K562 (cell line): ENCODE measurements around the gene ZKSCAN4. TPM values are rescaled to one million over a fixed set of nuclear protein-coding genes. Genes with fewer than 3 reads are reported as not detected.
A peak's percentile ranks its signal among the peaks of the same experiment; 100 is the strongest.

Experiments used
- BMI1 ChIP-seq: fragments of 150-350 bp; IDR thresholded peaks from 2 replicates; pipeline ENCODE4 v1.6.1; 2014; ENCODE audit warnings: low read length
- DMBX1 ChIP-seq: fragments of 250-450 bp; sonication (Bioruptor Pico); IDR thresholded peaks from 2 replicates; pipeline ENCODE4 v1.8.0; 2022; ENCODE audit warnings: inconsistent platforms, mild to moderate bottlenecking, moderate library complexity, borderline replicate concordance
- ELF1 ChIP-seq: fragments of 200-800 bp; sonication (Bioruptor generic); IDR thresholded peaks from 2 replicates; pipeline ENCODE4 v1.6.1; 2016; ENCODE audit warnings: missing genetic modification characterization, missing compliant biosample characterization
- EP300 ChIP-seq: IDR thresholded peaks from 2 replicates; pipeline ENCODE4 v1.6.1; 2012; ENCODE audit warnings: low read length, improper control_type of control experiment
- ETS2 ChIP-seq: IDR thresholded peaks from 2 replicates; pipeline ENCODE4 v1.6.1; 2016; ENCODE audit warnings: borderline replicate concordance, missing genetic modification characterization, mild to moderate bottlenecking, moderate library complexity, missing compliant biosample characterization; ENCODE audit not compliant: poor library complexity, severe bottlenecking
- FOXA1 ChIP-seq: fragments of 450-650 bp; IDR thresholded peaks from 2 replicates; pipeline ENCODE4 v1.6.1; 2016; ENCODE audit warnings: mild to moderate bottlenecking, borderline replicate concordance
- HSF4 ChIP-seq: fragments of 250-450 bp; sonication (Bioruptor Pico); IDR thresholded peaks from 2 replicates; pipeline ENCODE4 v2.1.2; 2022; ENCODE audit warnings: mild to moderate bottlenecking, moderate library complexity, borderline replicate concordance
- IFI16 ChIP-seq: fragments of 250-450 bp; sonication (Bioruptor Pico); IDR thresholded peaks from 2 replicates; pipeline ENCODE4 v2.1.2; 2022; ENCODE audit warnings: mild to moderate bottlenecking, inconsistent platforms
- NKRF ChIP-seq: fragments of 450-650 bp; IDR thresholded peaks from 2 replicates; pipeline ENCODE4 v1.6.1; 2016; ENCODE audit warnings: borderline replicate concordance
- PTTG1 ChIP-seq: fragments of 450-650 bp; IDR thresholded peaks from 2 replicates; pipeline ENCODE4 v1.6.1; 2016; ENCODE audit warnings: low read depth, mild to moderate bottlenecking, missing genetic modification characterization, missing compliant biosample characterization
- RAD51 ChIP-seq: fragments of 450-650 bp; IDR thresholded peaks from 2 replicates; pipeline ENCODE4 v1.7.1; 2016; ENCODE audit warnings: low read depth, mild to moderate bottlenecking, borderline replicate concordance
- RBM14 ChIP-seq: fragments of 200-400 bp; formaldehyde crosslinking; IDR thresholded peaks from 2 replicates; pipeline ENCODE4 v1.6.1; 2018; ENCODE audit warnings: low read depth, mild to moderate bottlenecking, low read length, moderate library complexity, borderline replicate concordance; ENCODE audit not compliant: insufficient read depth
- SNIP1 ChIP-seq: fragments of 450-650 bp; IDR thresholded peaks from 2 replicates; pipeline ENCODE4 v1.7.1; 2017; ENCODE audit warnings: low read depth, mild to moderate bottlenecking
- SP1 ChIP-seq: sonication (generic); formaldehyde crosslinking; IDR thresholded peaks from 2 replicates; pipeline ENCODE4 v1.8.1; 2022; ENCODE audit warnings: mild to moderate bottlenecking, missing genetic modification reagents
- SREBF2 ChIP-seq: sonication (generic); formaldehyde crosslinking; IDR thresholded peaks from 2 replicates; pipeline ENCODE4 v1.4.0; 2020; ENCODE audit warnings: mild to moderate bottlenecking, missing genetic modification reagents
- TAL1 ChIP-seq: fragments of 450-650 bp; IDR thresholded peaks from 2 replicates; pipeline ENCODE4 v1.6.1; 2016; ENCODE audit warnings: mild to moderate bottlenecking
- USF1 ChIP-seq: sonication (generic); formaldehyde crosslinking; IDR thresholded peaks from 2 replicates; pipeline ENCODE4 v1.9.0; 2022; ENCODE audit warnings: mild to moderate bottlenecking, missing genetic modification reagents
- ZFP1 ChIP-seq: fragments of 450-650 bp; formaldehyde crosslinking; IDR thresholded peaks from 2 replicates; pipeline ENCODE4 v1.4.0; 2020; ENCODE audit warnings: mild to moderate bottlenecking, mixed read lengths
- ZKSCAN1 ChIP-seq: fragments of 150-350 bp; IDR thresholded peaks from 2 replicates; pipeline ENCODE4 v1.6.1; 2016; ENCODE audit warnings: low read depth, low read length
- ZNF3 ChIP-seq: fragments of 250-450 bp; sonication (Bioruptor Pico); IDR thresholded peaks from 2 replicates; pipeline ENCODE4 v1.5.0; 2021; ENCODE audit warnings: mild to moderate bottlenecking, moderate library complexity
- ZNF551 ChIP-seq: fragments of 250-450 bp; sonication (Bioruptor Pico); IDR thresholded peaks from 2 replicates; pipeline ENCODE4 v1.5.0; 2021; ENCODE audit warnings: mild to moderate bottlenecking, moderate library complexity
- polyA plus RNA-seq, 8 experiments: library from polyadenylated mRNA; depleted of rRNA in 4 of 8; stranded (reverse) in 5 of 8; unstranded in 3 of 8; fragments of >200 nt; fragmentation: Nextera tagmentation in 2 of 8; fragmentation: Illumina TruSeq in 1 of 8; extraction: Ambion mirVana in 2 of 8; extraction: Trizol in 1 of 8; gene quantifications; 2 replicates each; pipeline versions ENCODE4 v1.2.1 to v1.2.3, GENCODE V29; 2011 to 2014; ENCODE audit warnings: inconsistent platforms in 1 of 8, missing spikeins in 1 of 8
- total RNA-seq, 7 experiments: library from RNA; depleted of rRNA in 6 of 7; stranded (reverse); fragments of >200 nt in 6 of 7; fragmentation: Illumina TruSeq in 2 of 7; extraction: Trizol in 2 of 7; gene quantifications; 2 replicates each; pipeline versions ENCODE4 v1.2.1 to v1.2.3, GENCODE V29; 2011 to 2021; ENCODE audit warnings: low replicate concordance in 1 of 7
- TF ChIP-seq, protein P1 (sequence below): sonication (generic); formaldehyde crosslinking; IDR thresholded peaks from 2 replicates; pipeline ENCODE4 v1.8.0; 2022; ENCODE audit warnings: missing genetic modification reagents, mild to moderate bottlenecking, moderate library complexity, borderline replicate concordance
- TF ChIP-seq, protein P2 (sequence below), 2 experiments: fragments of 450-650 bp in 1 of 2; sonication (generic) in 1 of 2; formaldehyde crosslinking in 1 of 2; IDR thresholded peaks in 1 of 2; conservative IDR thresholded peaks in 1 of 2; 2 replicates each; pipeline versions ENCODE4 v1.6.1 to v1.8.1; 2016 to 2023; ENCODE audit warnings: mild to moderate bottlenecking in 2 of 2, moderate library complexity in 2 of 2, inconsistent platforms in 1 of 2, missing genetic modification reagents in 1 of 2

Gene ZKSCAN4
- total and polyA plus RNA-seq, 9 of the 15 experiments (the other 6 are each of a cell fraction or from before 2014, with no cell fraction given), result 1.2 to 5.3 (median 4.7) TPM

DNA sequence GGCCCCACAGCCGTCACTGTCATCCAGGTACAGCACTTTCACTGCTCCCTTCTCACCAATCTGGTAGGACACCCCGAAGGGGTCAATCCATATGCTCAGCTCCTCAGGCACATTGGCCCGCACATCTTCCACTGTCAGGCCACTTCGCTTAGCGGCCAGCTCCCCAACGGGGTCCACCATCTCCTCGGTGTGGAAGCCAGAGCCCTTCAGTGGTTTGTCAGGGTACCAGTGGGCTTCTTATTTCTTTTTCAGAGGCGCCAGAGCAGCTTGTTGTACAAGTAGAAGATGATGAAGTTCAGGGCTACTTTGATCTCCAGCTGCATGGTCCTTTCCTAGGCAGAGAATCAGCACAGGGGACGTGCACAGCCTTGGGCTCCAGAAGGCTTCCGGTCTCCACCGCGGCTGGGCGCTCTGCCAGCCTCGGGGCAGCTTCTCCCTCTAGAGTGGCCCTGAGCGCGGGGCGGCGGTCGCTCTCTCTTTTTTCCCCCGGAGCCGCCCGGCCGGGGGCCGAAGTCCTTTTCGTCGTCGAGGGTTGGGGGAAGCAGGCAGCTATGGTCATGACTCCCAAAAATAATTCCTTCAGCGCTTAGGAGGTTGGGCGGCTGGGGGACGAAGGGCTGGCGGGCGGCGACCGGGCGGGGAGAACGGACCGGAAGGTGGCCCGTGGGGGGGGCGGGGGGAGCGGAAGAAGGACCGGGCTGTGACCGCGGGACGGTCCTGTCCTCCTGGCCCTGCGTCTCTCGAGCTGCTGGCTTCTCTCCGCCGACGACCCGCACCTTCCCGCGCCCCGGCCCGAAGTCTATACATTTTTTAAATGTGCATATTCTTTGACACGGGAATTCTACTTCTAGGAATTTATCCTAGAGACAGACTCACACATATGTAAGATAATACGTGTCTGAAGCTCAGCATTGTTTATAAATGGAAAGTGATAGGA lies 33.5 kb downstream of the ZKSCAN4 start (continued):
- TF ChIP-seq DMBX1 (CRISPR knock-in tag) (no peak), USF1 (CRISPR knock-in tag) (no peak), PTTG1 (tag) (no peak), RAD51 (no peak), SP1 (no peak; the same call in 1 of the 2 replicates), SREBF2 (no peak), SNIP1 (no peak), BMI1 (no peak), NKRF (no peak), ELF1 (tag) (peak; percentile 71), EP300 (peak; percentile 36; the same call in 1 of the 2 replicates), ZNF551 (CRISPR knock-in tag) (no peak), HSF4 (CRISPR knock-in tag) (no peak), IFI16 (no peak), ZKSCAN1 (no peak), ZNF3 (CRISPR knock-in tag) (no peak), RBM14 (no peak), TAL1 (no peak), ETS2 (tag) (no peak), FOXA1 (no peak), ZFP1 (no peak)
- TF ChIP-seq, protein P1, sequence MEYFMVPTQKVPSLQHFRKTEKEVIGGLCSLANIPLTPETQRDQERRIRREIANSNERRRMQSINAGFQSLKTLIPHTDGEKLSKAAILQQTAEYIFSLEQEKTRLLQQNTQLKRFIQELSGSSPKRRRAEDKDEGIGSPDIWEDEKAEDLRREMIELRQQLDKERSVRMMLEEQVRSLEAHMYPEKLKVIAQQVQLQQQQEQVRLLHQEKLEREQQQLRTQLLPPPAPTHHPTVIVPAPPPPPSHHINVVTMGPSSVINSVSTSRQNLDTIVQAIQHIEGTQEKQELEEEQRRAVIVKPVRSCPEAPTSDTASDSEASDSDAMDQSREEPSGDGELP (CRISPR knock-in tag), result peak; percentile 67; the same call in 1 of the 2 replicates
- TF ChIP-seq, protein P2, sequence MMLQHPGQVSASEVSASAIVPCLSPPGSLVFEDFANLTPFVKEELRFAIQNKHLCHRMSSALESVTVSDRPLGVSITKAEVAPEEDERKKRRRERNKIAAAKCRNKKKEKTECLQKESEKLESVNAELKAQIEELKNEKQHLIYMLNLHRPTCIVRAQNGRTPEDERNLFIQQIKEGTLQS (IDR thresholded peaks at IDR 0.05), result no peak
- TF ChIP-seq, protein P2 (CRISPR knock-in tag; conservative IDR thresholded peaks at IDR 0.05), result no peak
